HG02938 (cell line): ENCODE results near the gene BACE2.
"Not testable (repeated sequence)": the region's sequence is repeated elsewhere in the genome, so short reads cannot be mapped to it uniquely, and the experiment has no call there.

Source experiments
- ATAC-seq: cut with Tn5 transposase; IDR thresholded peaks from one replicate; pipeline ENCODE4 v1.9.1; 2021; ENCODE audit warnings: mild to moderate bottlenecking, moderate library complexity; ENCODE audit not compliant: unreplicated experiment

BACE2 gene

GRCh38 chr21:41182547-41182946, 14.6 kb downstream of the BACE2 start:
- no peak for ATAC-seq

- ATAC-seq: no peak
These were observed 15.6 kb downstream of the BACE2 start for GRCh38 chr21:41183575-41183974.

GRCh38 chr21:41185802-41186201, 17.8 kb downstream of the BACE2 start:
- no peak for ATAC-seq

GRCh38 chr21:41186755-41187536, 19.0 kb downstream of the BACE2 start:
- ATAC-seq: no peak

- ATAC-seq: no peak
These were observed 19.6 kb downstream of the BACE2 start for GRCh38 chr21:41187537-41188025.

DNA sequence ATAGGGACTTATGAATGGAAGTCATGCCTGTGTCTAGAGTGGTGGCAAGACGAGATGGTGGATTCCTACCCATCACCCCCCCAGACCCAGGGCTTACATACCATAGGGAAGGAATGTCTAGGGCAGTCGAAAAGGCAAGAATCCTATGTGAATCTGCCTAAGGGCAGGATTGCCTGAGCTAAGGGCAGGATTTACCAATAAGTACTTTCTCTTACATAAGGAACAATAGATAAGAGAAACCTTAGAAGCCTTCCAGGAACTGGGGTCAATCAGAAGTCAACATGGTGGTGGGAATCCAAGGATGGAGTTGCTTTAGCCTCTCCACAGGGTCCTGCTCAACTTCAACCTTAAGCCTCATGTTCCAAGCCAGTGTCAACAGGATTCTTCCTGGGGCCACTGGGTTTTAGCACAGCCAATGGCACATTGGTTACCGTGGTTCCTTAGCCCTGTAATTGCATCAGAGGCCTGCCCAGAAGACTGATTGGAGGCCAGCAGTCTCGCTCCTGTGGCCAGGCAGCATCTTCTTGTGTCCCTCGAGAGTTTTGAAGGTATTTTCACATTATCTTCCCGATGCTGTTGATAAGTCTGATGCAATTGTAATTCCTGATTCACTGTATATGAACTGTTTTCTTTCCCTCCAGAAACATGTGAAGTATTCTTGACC, 20.7 kb downstream of the BACE2 start:
- no peak for ATAC-seq

- no peak for ATAC-seq
These were observed 21.3 kb downstream of the BACE2 start for GRCh38 chr21:41189150-41189745.

- not testable (repeated sequence) for ATAC-seq
These were observed 24.6 kb downstream of the BACE2 start for GRCh38 chr21:41192552-41192951.

- no peak for ATAC-seq
These were observed 27.4 kb downstream of the BACE2 start for GRCh38 chr21:41195311-41195710.

- ATAC-seq: no peak
These were observed 29.0 kb downstream of the BACE2 start for GRCh38 chr21:41196993-41197392.

GRCh38 chr21:41197582-41197981, 29.6 kb downstream of the BACE2 start:
- no peak for ATAC-seq

- ATAC-seq: not testable (repeated sequence)
These were observed 30.7 kb downstream of the BACE2 start for GRCh38 chr21:41198647-41199046.

- ATAC-seq: no peak
These were observed 31.2 kb downstream of the BACE2 start for GRCh38 chr21:41199123-41199522.

DNA sequence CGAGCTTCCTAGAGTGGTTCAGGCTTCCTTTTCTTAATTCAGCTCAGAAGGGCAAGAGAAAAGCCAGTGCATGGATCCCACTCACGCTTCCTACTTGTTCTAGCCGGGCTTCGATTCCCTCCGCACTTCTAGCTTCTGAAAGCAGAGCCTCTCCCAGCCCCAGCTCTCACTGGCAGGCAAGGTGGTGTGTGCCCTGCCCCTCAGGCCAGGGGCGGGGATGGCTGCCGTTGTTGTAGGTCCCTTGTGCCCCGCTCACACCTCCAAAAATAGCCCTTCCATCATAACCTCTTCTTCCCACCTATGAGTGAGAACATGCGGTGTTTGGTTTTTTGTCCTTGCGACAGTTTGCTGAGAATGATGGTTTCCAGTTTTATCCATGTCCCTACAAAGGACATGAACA, 31.6 kb downstream of the BACE2 start:
- no peak for ATAC-seq

- no peak for ATAC-seq
These were observed 33.4 kb downstream of the BACE2 start for GRCh38 chr21:41201385-41201784.

- no peak for ATAC-seq
These were observed 36.8 kb downstream of the BACE2 start for GRCh38 chr21:41204736-41205135.

- no peak for ATAC-seq
These were observed 39.7 kb downstream of the BACE2 start for GRCh38 chr21:41207401-41208375.

DNA sequence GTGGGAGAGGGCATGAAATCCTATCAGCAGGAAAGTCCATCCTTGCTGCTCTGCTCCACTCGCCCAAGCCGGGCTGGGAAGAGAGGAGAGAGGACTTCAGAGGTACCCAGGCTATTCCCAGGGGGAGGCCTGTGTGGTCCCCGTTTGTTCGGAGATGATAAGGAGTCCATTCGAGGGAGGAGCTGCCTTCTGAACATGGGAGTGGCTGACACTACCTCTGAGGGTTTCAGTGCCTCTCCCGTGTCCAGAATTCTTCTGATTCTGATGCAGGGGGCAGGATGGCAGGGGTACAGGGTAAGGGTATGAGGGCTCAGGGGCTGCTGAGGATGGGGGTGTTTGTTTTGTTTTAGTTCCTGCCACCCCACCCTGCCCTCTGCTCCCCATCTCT, 40.4 kb downstream of the BACE2 start:
- no peak for ATAC-seq

DNA sequence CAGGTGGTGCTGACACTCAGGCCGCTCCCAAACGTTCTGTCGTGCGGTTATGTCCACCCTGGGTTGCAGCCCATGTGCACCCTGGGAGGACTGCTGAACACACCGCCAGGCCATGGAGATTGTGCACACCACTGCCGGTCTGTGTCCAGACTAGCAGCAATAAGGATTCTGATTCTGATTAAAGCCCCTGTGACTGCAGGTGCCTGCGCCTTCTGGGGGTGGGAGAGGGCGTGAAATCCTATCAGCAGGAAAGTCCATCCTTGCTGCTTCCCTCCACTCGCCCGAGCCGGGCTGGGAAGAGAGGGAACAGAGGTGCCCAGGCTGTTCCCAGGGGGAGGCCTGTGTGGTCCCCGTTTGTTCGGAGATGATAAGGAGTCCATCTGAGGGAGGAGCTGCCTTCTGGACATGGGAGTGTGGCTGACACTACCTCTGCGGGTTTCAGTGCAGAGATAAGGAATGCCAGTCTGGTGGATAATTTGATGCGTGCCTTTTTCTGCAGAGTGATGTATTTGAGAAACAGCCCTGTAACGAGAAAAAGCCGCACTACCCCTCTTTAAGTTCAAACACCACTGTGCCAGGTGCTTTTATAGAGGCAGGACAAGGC, 41.2 kb downstream of the BACE2 start:
- no peak for ATAC-seq

DNA sequence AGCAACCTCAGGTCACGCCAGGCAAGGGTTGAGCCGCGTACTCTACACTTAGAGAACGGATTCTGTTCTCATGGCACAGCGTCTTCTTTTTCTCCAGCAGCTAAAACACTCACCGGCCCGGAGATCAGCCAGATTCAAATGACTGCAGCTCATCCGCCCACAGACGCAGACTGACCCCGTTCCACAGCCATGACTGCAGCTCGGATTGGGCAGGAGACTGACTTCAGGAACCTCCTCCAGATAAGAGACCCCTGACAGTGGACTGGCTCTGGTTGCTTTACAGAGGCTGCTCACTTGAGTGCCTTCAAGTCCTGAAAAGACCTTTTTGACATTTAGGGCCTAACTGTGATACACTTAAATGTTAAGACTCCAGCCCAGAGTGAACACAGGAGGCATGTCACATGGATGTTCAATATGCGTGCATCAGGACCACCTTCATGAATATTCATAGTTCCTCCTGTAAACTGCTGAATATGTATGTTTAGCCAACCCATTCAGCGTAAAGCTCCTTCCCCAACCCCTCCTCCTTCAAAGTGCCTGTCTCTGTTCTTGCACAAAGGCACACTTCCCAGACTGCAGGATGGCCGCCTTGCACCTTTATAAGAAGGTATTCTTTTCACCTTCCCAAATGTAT, 42.6 kb downstream of the BACE2 start:
- no peak for ATAC-seq
